Liver (tissue), 9 donors: Measurements from ENCODE around the gene OARD1. TPM values are rescaled to one million over a fixed set of nuclear protein-coding genes. Genes with fewer than 3 reads are reported as not detected.

Experiments used
- DNase-seq: peaks from one replicate; pipeline ENCODE4 v3.0.0-alpha.2; 2017; ENCODE audit warnings: low spot score
- H3K27ac ChIP-seq, 2 donors: one replicate each; pipeline ENCODE4 v1.7.0; 2013; ENCODE audit warnings: inconsistent platforms in 2 of 2, low read length in 2 of 2, control low read depth in 1 of 2, low read depth in 1 of 2, mild to moderate bottlenecking in 1 of 2
- H3K27me3 ChIP-seq, 4 donors: one replicate each; pipeline versions ENCODE4 v1.6.1 to v1.7.0; 2013; ENCODE audit warnings: low read length in 3 of 4, inconsistent platforms in 1 of 4, mild to moderate bottlenecking in 1 of 4, moderate library complexity in 1 of 4; ENCODE audit not compliant: control insufficient read depth in 4 of 4, insufficient read depth in 4 of 4
- H3K36me3 ChIP-seq, 4 donors: one replicate each; pipeline versions ENCODE4 v1.6.1 to v1.7.0; 2013; ENCODE audit warnings: low read length in 3 of 4, mild to moderate bottlenecking in 3 of 4, low read depth in 1 of 4, moderate library complexity in 1 of 4; ENCODE audit not compliant: control insufficient read depth in 4 of 4, insufficient read depth in 3 of 4
- H3K4me1 ChIP-seq, 4 donors: one replicate each; pipeline versions ENCODE4 v1.6.1 to v1.7.0; 2013; ENCODE audit warnings: low read length in 3 of 4, mild to moderate bottlenecking in 3 of 4, moderate library complexity in 1 of 4; ENCODE audit not compliant: control insufficient read depth in 4 of 4, insufficient read depth in 4 of 4
- H3K4me3 ChIP-seq, 3 donors: one replicate each; pipeline versions ENCODE4 v1.6.1 to v1.7.0; 2013; ENCODE audit warnings: low read length in 3 of 3, control low read depth in 1 of 3, low read depth in 1 of 3, mild to moderate bottlenecking in 1 of 3
- H3K9ac ChIP-seq, 2 donors: one replicate each; pipeline ENCODE4 v1.7.0; 2013; ENCODE audit warnings: low read length in 2 of 2, mild to moderate bottlenecking in 2 of 2, moderate library complexity in 2 of 2, control low read depth in 1 of 2, low read depth in 1 of 2
- H3K9me3 ChIP-seq, 4 donors: one replicate each; pipeline versions ENCODE4 v1.6.1 to v1.7.0; 2013; ENCODE audit warnings: low read length in 3 of 4; ENCODE audit not compliant: control insufficient read depth in 4 of 4
- ATF3 ChIP-seq: IDR thresholded peaks from 2 replicates; pipeline ENCODE4 v1.6.1; 2016; ENCODE audit warnings: antibody characterized with exemption
- CTCF ChIP-seq: fragments of 150-350 bp; IDR thresholded peaks from 2 replicates; pipeline ENCODE4 v1.5.1; 2017; ENCODE audit warnings: improper control_type of control experiment, low read depth, low read length; ENCODE audit not compliant: missing input control
- FOXA1 ChIP-seq: IDR thresholded peaks from 2 replicates; pipeline ENCODE4 v1.6.1; 2016; ENCODE audit warnings: antibody characterized with exemption
- FOXA2 ChIP-seq: IDR thresholded peaks from 2 replicates; pipeline ENCODE4 v1.6.1; 2016; ENCODE audit warnings: antibody characterized with exemption
- GABPA ChIP-seq, 2 donors: IDR thresholded peaks in 1 of 2; conservative IDR thresholded peaks in 1 of 2; 2 replicates each; pipeline ENCODE4 v1.6.1; 2016; ENCODE audit warnings: antibody characterized with exemption in 2 of 2, mild to moderate bottlenecking in 1 of 2, moderate library complexity in 1 of 2
- HNF4A ChIP-seq, 2 donors: conservative IDR thresholded peaks; 2 replicates each; pipeline ENCODE4 v1.6.1; 2016; ENCODE audit warnings: antibody characterized with exemption in 2 of 2, mild to moderate bottlenecking in 2 of 2
- HNF4G ChIP-seq: IDR thresholded peaks from 2 replicates; pipeline ENCODE4 v1.6.1; 2016; ENCODE audit warnings: antibody characterized with exemption
- JUND ChIP-seq, 2 donors: IDR thresholded peaks; 2 replicates each; pipeline ENCODE4 v1.6.1; 2016; ENCODE audit warnings: antibody characterized with exemption in 2 of 2
- NR2F2 ChIP-seq: IDR thresholded peaks from 2 replicates; pipeline ENCODE4 v1.6.1; 2016; ENCODE audit warnings: antibody characterized with exemption
- REST ChIP-seq: IDR thresholded peaks from 2 replicates; pipeline ENCODE4 v1.6.1; 2016; ENCODE audit warnings: antibody characterized with exemption, mild to moderate bottlenecking
- SP1 ChIP-seq: IDR thresholded peaks from 2 replicates; pipeline ENCODE4 v1.6.1; 2018; ENCODE audit warnings: antibody characterized with exemption, mild to moderate bottlenecking
- TAF1 ChIP-seq: conservative IDR thresholded peaks from 2 replicates; pipeline ENCODE4 v1.6.1; 2016; ENCODE audit warnings: antibody characterized with exemption, mild to moderate bottlenecking
- YY1 ChIP-seq: IDR thresholded peaks from 2 replicates; pipeline ENCODE4 v1.6.1; 2016; ENCODE audit warnings: antibody characterized with exemption, mild to moderate bottlenecking
- ZBTB33 ChIP-seq: IDR thresholded peaks from 2 replicates; pipeline ENCODE4 v1.6.1; 2016; ENCODE audit warnings: antibody characterized with exemption
- WGBS: extraction: QIAGEN DNeasy Blood & Tissue Kit; methylation state at CpG from one replicate; pipeline ENCODE4 v1.1.7; 2013; 5-methylcytosine and 5-hydroxymethylcytosine counted together
- polyA plus RNA-seq, 2 donors: library from polyadenylated mRNA; stranded (reverse) in 1 of 2; unstranded in 1 of 2; fragments of 200-250 nt in 1 of 2; fragments of >200 nt in 1 of 2; fragmentation: Nextera tagmentation in 1 of 2; extraction: Ambion mirVana in 1 of 2; gene quantifications; one replicate each; pipeline versions ENCODE4 v1.2.1 to v1.2.3, GENCODE V29; 2013 to 2015
- total RNA-seq, 2 donors: library from RNA; depleted of rRNA; stranded (reverse); fragments of >200 nt; gene quantifications; one replicate each; pipeline ENCODE4 v1.2.3, GENCODE V29; 2014
- donor health status: healthy.
- donor health status: healthy.
- donor health status: healthy.
- donor health status: healthy.
- donor health status: healthy.

The OARD1 gene
- total and polyA plus RNA-seq, 4 donors: 20.1 to 28.6 (median 23.0) TPM

GRCh38 chr6:41079080-41079479, 6.9 kb upstream of the OARD1 start:
- 100% methylated on average over 1 of the region's 1 CpG for WGBS
- peaks cover 7 to 25% (median 13%) of the 10 kb centered on the region in 4 donors for H3K36me3 ChIP-seq
- no peak for DNase-seq

GRCh38 chr6:41078101-41078500, 5.9 kb upstream of the OARD1 start:
- Histone ChIP-seq H3K9ac (no peak overlapping the region), H3K9me3 (no peaks in the 10 kb centered on the region), H3K4me3 (no peak overlapping the region), H3K36me3 (peaks cover 7 to 22% (median 9%) of the 10 kb centered on the region in 4 donors), H3K27ac (no peak overlapping the region), H3K4me1 (peaks cover 1 to 31% (median 26%) of the 10 kb centered on the region in 4 donors), H3K27me3 (no peaks in the 10 kb centered on the region)
- TF ChIP-seq NR2F2 (no peak), REST (no peak), FOXA1 (no peak), FOXA2 (no peak), ATF3 (no peak), ZBTB33 (no peak), JUND (IDR thresholded peaks at IDR 0.05) (no peak), TAF1 (no peak), GABPA (IDR thresholded peaks at IDR 0.05 in 1 of 2, conservative IDR thresholded peaks at IDR 0.05 in 1 of 2) (no peak), SP1 (no peak), CTCF (no peak), HNF4A (conservative IDR thresholded peaks at IDR 0.05) (no peak)
- no peak for DNase-seq
- 86% methylated on average over 3 of the region's 3 CpGs for WGBS

More at GRCh38 chr6:41079080-41079479, 6.9 kb upstream of the OARD1 start:
- no peaks in the 10 kb centered on the region for H3K9me3 ChIP-seq
- no peak overlapping the region for H3K4me3 ChIP-seq
- no peak overlapping the region for H3K27ac ChIP-seq
- TF ChIP-seq SP1 (no peak), HNF4G (no peak), CTCF (no peak), FOXA2 (no peak), FOXA1 (no peak), HNF4A (conservative IDR thresholded peaks at IDR 0.05) (no peak), JUND (IDR thresholded peaks at IDR 0.05) (no peak), GABPA (IDR thresholded peaks at IDR 0.05 in 1 of 2, conservative IDR thresholded peaks at IDR 0.05 in 1 of 2) (no peak), YY1 (no peak), NR2F2 (no peak)
- no peaks in the 10 kb centered on the region for H3K27me3 ChIP-seq
- H3K4me1 ChIP-seq: peaks cover 1 to 28% (median 24%) of the 10 kb centered on the region in 4 donors
- H3K9ac ChIP-seq: no peak overlapping the region
